ENCODE data around the gene LBX2.
A peak's percentile ranks its signal among the peaks of the same experiment; 100 is the strongest.

Gene LBX2

GRCh38 chr2:74503506-74504475 lies 4.4 kb upstream of the LBX2 start:
- Mint-ChIP-seq H3K36me3 (ENCODE audit: low read depth) (peaks cover 31% of the 10 kb centered on the region), H3K27ac (no peak overlapping the region), H3K4me3 (peak overlapping the region; percentile 57), H3K27me3 (peaks cover 58% of the 10 kb centered on the region), H3K9me3 (no peaks in the 10 kb centered on the region), H3K4me1 (peaks cover 67% of the 10 kb centered on the region)
- no peak for DNase-seq
- no peak for ATAC-seq

- Mint-ChIP-seq H3K9me3 (no peaks in the 10 kb centered on the region), H3K27me3 (peaks cover 66% of the 10 kb centered on the region), H3K27ac (no peak overlapping the region), H3K4me3 (peak overlapping the region; percentile 57), H3K36me3 (ENCODE audit: low read depth) (peaks cover 31% of the 10 kb centered on the region), H3K4me1 (peaks cover 69% of the 10 kb centered on the region)
- DNase-seq = peak; percentile 64
- peak; percentile 34 for ATAC-seq
Measured at GRCh38 chr2:74502720-74503505, 3.5 kb upstream of the LBX2 start.

GRCh38 chr2:74502147-74502719 lies 2.8 kb upstream of the LBX2 start:
- no peak for ATAC-seq
- H3K9me3 Mint-ChIP-seq = no peaks in the 10 kb centered on the region
- H3K36me3 Mint-ChIP-seq (ENCODE audit: low read depth) = peaks cover 28% of the 10 kb centered on the region
- DNase-seq = no peak
- H3K4me1 Mint-ChIP-seq = peaks cover 66% of the 10 kb centered on the region
- peaks cover 66% of the 10 kb centered on the region for H3K27me3 Mint-ChIP-seq
- no peak overlapping the region for H3K27ac Mint-ChIP-seq
- H3K4me3 Mint-ChIP-seq = peak overlapping the region; percentile 57

- DNase-seq (no peak), ATAC-seq (no peak)
- H3K4me1 Mint-ChIP-seq = peaks cover 58% of the 10 kb centered on the region
- H3K4me3 Mint-ChIP-seq = no peak overlapping the region
- peaks cover 66% of the 10 kb centered on the region for H3K27me3 Mint-ChIP-seq
- H3K9me3 Mint-ChIP-seq = no peaks in the 10 kb centered on the region
- H3K36me3 Mint-ChIP-seq (ENCODE audit: low read depth) = peaks cover 21% of the 10 kb centered on the region
- H3K27ac Mint-ChIP-seq = no peak overlapping the region
Measured at GRCh38 chr2:74501335-74502071, 2.1 kb upstream of the LBX2 start.

GRCh38 chr2:74500578-74500946 lies 1.2 kb upstream of the LBX2 start:
- H3K27ac Mint-ChIP-seq = no peak overlapping the region
- H3K4me1 Mint-ChIP-seq = peaks cover 52% of the 10 kb centered on the region
- DNase-seq (no peak), ATAC-seq (no peak)
- H3K9me3 Mint-ChIP-seq = no peaks in the 10 kb centered on the region
- H3K27me3 Mint-ChIP-seq = peaks cover 66% of the 10 kb centered on the region
- no peak overlapping the region for H3K4me3 Mint-ChIP-seq
- peaks cover 15% of the 10 kb centered on the region for H3K36me3 Mint-ChIP-seq (ENCODE audit: low read depth)

- no peak overlapping the region for H3K4me3 Mint-ChIP-seq
- DNase-seq = no peak
- no peaks in the 10 kb centered on the region for H3K9me3 Mint-ChIP-seq
- ATAC-seq = no peak
- peaks cover 64% of the 10 kb centered on the region for H3K27me3 Mint-ChIP-seq
- peaks cover 50% of the 10 kb centered on the region for H3K4me1 Mint-ChIP-seq
- H3K27ac Mint-ChIP-seq = no peak overlapping the region
- H3K36me3 Mint-ChIP-seq (ENCODE audit: low read depth) = peaks cover 10% of the 10 kb centered on the region
Measured at GRCh38 chr2:74499940-74500577, 656 bp upstream of the LBX2 start.

- H3K4me3 Mint-ChIP-seq = peak overlapping the region; percentile 77
- H3K9me3 Mint-ChIP-seq = no peaks in the 10 kb centered on the region
- H3K4me1 Mint-ChIP-seq = peaks cover 38% of the 10 kb centered on the region
- peak overlapping the region; percentile 9 for H3K27ac Mint-ChIP-seq
- DNase-seq (peak; percentile 37), ATAC-seq (peak; percentile 81)
- peaks cover 51% of the 10 kb centered on the region for H3K27me3 Mint-ChIP-seq
- H3K36me3 Mint-ChIP-seq (ENCODE audit: low read depth) = no peaks in the 10 kb centered on the region
Measured at GRCh38 chr2:74498500-74499266, 720 bp downstream of the LBX2 start.

GRCh38 chr2:74497777-74498499 lies 1.5 kb downstream of the LBX2 start:
- Mint-ChIP-seq H3K4me3 (peak overlapping the region; percentile 77), H3K27me3 (peaks cover 48% of the 10 kb centered on the region), H3K27ac (peak overlapping the region; percentile 22), H3K36me3 (ENCODE audit: low read depth) (no peaks in the 10 kb centered on the region), H3K4me1 (peaks cover 32% of the 10 kb centered on the region), H3K9me3 (no peaks in the 10 kb centered on the region)
- DNase-seq = peak; percentile 30
- no peak for ATAC-seq

GRCh38 chr2:74496997-74497776 lies 2.2 kb downstream of the LBX2 start:
- Mint-ChIP-seq H3K9me3 (no peaks in the 10 kb centered on the region), H3K27ac (peak overlapping the region; percentile 22), H3K4me3 (peak overlapping the region; percentile 77), H3K4me1 (peaks cover 24% of the 10 kb centered on the region), H3K27me3 (peaks cover 40% of the 10 kb centered on the region), H3K36me3 (ENCODE audit: low read depth) (no peaks in the 10 kb centered on the region)
- no peak for DNase-seq
- no peak for ATAC-seq

GRCh38 chr2:74495440-74495839 lies 4.0 kb downstream of the LBX2 start:
- H3K27ac Mint-ChIP-seq = no peak overlapping the region
- no peak for ATAC-seq
- peaks cover 20% of the 10 kb centered on the region for H3K4me1 Mint-ChIP-seq
- H3K4me3 Mint-ChIP-seq = no peak overlapping the region
- no peaks in the 10 kb centered on the region for H3K9me3 Mint-ChIP-seq
- peaks cover 4% of the 10 kb centered on the region for H3K36me3 Mint-ChIP-seq (ENCODE audit: low read depth)
- no peak for DNase-seq
- H3K27me3 Mint-ChIP-seq = peaks cover 25% of the 10 kb centered on the region

- Mint-ChIP-seq H3K4me3 (no peak overlapping the region), H3K4me1 (peaks cover 10% of the 10 kb centered on the region), H3K9me3 (no peaks in the 10 kb centered on the region), H3K36me3 (ENCODE audit: low read depth) (peaks cover 5% of the 10 kb centered on the region), H3K27me3 (peaks cover 10% of the 10 kb centered on the region), H3K27ac (no peak overlapping the region)
- ATAC-seq (no peak), DNase-seq (no peak)
Measured at GRCh38 chr2:74493546-74493945, 5.9 kb downstream of the LBX2 start.

Data from activated naive CD8-positive, alpha-beta T cell treated with anti-CD3 and anti-CD28 coated beads, Interleukin-2, amount 50 U/mL, for 24 hours (primary cell).